GDM1 (cell line): Measurements from ENCODE around the gene SLC1A1.

Experiments
- DNase-seq: peaks from one replicate; lab custom pipeline; 2025; lab: John Stamatoyannopoulos, UW

Gene SLC1A1

GRCh38 chr9:4618700-4619099 is 128.4 kb downstream of the SLC1A1 start:
- DNase-seq, result no peak

DNA sequence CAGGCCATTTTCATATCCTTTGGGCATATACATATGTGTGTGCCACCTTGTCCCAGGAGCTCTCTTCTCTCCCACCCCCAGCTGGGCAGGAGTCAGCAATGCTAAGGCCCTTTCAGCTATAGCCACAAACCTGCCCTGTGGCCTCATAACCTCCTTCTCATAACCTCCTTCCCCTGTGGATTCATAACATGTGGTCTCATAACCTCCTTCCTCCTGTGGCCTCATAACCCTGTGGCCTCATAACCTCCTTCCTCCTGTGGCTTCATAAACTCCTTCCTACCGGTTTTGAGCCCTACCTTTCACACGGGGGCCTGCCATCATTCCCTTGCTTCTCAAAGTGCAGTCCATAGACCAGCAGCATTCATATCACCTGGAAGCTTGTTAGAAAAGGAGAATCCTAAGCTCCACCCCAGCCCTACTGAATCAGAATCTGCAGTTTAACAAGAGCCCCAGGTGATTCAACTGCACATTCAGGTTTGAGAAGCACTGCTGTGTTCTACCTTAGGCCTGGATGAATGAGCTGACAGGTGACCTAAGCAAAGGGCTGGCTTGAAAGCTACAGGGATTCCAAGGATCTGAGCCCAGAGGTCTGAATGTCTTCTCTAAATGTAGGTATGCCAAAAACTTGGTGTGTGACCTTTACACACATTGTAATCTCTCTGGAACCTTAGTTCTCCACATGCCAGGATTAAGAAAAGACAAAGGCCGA is 129.9 kb downstream of the SLC1A1 start:
- DNase-seq, result peak; percentile 52

- no peak for DNase-seq
These were observed 130.8 kb downstream of the SLC1A1 start for GRCh38 chr9:4620881-4621555.

GRCh38 chr9:4622016-4622415 is 131.7 kb downstream of the SLC1A1 start:
- DNase-seq, result no peak

- DNase-seq, result no peak
These were observed 140.6 kb downstream of the SLC1A1 start for GRCh38 chr9:4630836-4631235.
